PC-9 (cell line): ENCODE data around the gene MED13L. TPM values are rescaled to one million over a fixed set of nuclear protein-coding genes. Genes with fewer than 3 reads are reported as not detected.

Source experiments
- Bru-seq: library from RNA; stranded (reverse); fragments of 400-500 nt; gene quantifications from one replicate; lab custom pipeline; 2021; lab: Mats Ljungman, UMichigan
- BruChase-seq, 2 experiments: library from RNA; stranded (reverse); fragments of 400-500 nt; gene quantifications; one replicate each; lab custom pipeline; 2021; lab: Mats Ljungman, UMichigan
- BruUV-seq: library from RNA; stranded (reverse); fragments of 400-500 nt; replicated peaks from 2 replicates; lab custom pipeline; 2021; lab: Mats Ljungman, UMichigan
- CTCF ChIA-PET: fragments of 300-600 bp; sonication (Branson Sonifier 250); formaldehyde crosslinking; loops from one replicate; lab custom pipeline; 2022; ENCODE audit warnings: antibody characterized with exemption; lab: Charles Lee
- POLR2A ChIA-PET: fragments of 300-600 bp; sonication (Branson Sonifier 250); formaldehyde crosslinking; loops from one replicate; lab custom pipeline; 2022; ENCODE audit warnings: antibody characterized with exemption; ENCODE audit not compliant: unreplicated experiment; lab: Charles Lee
- DNase-seq, 2 experiments: peaks; one replicate each; pipeline versions ENCODE4 v3.0.0 to v3.0.0-alpha.2; 2015 to 2022; ENCODE audit warnings: mixed read lengths in 1 of 2
- H2AFZ ChIP-seq: fragments of 200-600 bp; sonication (generic); 2 replicates; pipeline ENCODE4 v1.8.1; 2017; ENCODE audit warnings: antibody characterized with exemption
- H3F3A ChIP-seq: fragments of 200-600 bp; sonication (generic); 2 replicates; pipeline ENCODE4 v1.8.1; 2017; ENCODE audit warnings: antibody characterized with exemption, mild to moderate bottlenecking, low read depth; ENCODE audit not compliant: insufficient read depth
- H3K27ac ChIP-seq: fragments of 200-600 bp; sonication (generic); 2 replicates; pipeline ENCODE4 v1.6.1; 2016; ENCODE audit warnings: mixed run types
- H3K27me3 ChIP-seq: fragments of 200-600 bp; sonication (generic); 2 replicates; pipeline ENCODE4 v1.6.1; 2016; ENCODE audit warnings: low read depth, mixed run types; ENCODE audit not compliant: insufficient read depth
- H3K36me3 ChIP-seq: fragments of 200-600 bp; sonication (generic); 2 replicates; pipeline ENCODE4 v1.6.1; 2016; ENCODE audit warnings: low read depth, mixed run types
- H3K4me1 ChIP-seq: fragments of 200-600 bp; sonication (generic); replicated peaks from 2 replicates; pipeline ENCODE4 v1.6.1; 2016; ENCODE audit warnings: mixed run types; ENCODE audit not compliant: insufficient read depth
- H3K4me2 ChIP-seq: fragments of 200-600 bp; sonication (generic); 2 replicates; pipeline ENCODE4 v1.6.1; 2017; ENCODE audit warnings: mixed run types
- H3K4me3 ChIP-seq: fragments of 200-600 bp; sonication (generic); 2 replicates; pipeline ENCODE4 v1.6.1; 2016; ENCODE audit warnings: mixed run types
- H3K79me2 ChIP-seq: fragments of 200-600 bp; sonication (generic); 2 replicates; pipeline ENCODE4 v1.6.1; 2017; ENCODE audit warnings: low read depth, mixed run types
- H3K9me2 ChIP-seq: fragments of 200-600 bp; sonication (generic); 2 replicates; pipeline ENCODE4 v1.8.1; 2017; ENCODE audit warnings: mild to moderate bottlenecking; ENCODE audit not compliant: insufficient read depth
- H3K9me3 ChIP-seq: fragments of 200-600 bp; sonication (generic); 2 replicates; pipeline ENCODE4 v1.8.1; 2016; ENCODE audit warnings: low read depth; ENCODE audit not compliant: insufficient read depth
- H4K20me1 ChIP-seq: fragments of 200-600 bp; sonication (generic); 2 replicates; pipeline ENCODE4 v1.8.1; 2017; ENCODE audit not compliant: insufficient read depth
- CTCF ChIP-seq: fragments of 200-600 bp; sonication (generic); conservative IDR thresholded peaks from 2 replicates; pipeline ENCODE4 v1.6.1; 2017; ENCODE audit warnings: mixed run types, antibody characterized with exemption, mild to moderate bottlenecking, moderate library complexity
- EZH2 ChIP-seq: fragments of 200-600 bp; sonication (generic); IDR thresholded peaks from 2 replicates; pipeline ENCODE4 v1.8.0; 2017; ENCODE audit warnings: antibody characterized with exemption, low read depth
- intact Hi-C: fragments of 100-400 bp; cut with micrococcal nuclease; formaldehyde crosslinking; loops from one replicate; pipeline ENCODE4 v1.10.0; 2022; ENCODE audit not compliant: unreplicated experiment
- long read RNA-seq: library from polyadenylated mRNA; stranded (forward); transcript quantifications from one replicate; pipeline ENCODE4 v2.0.0, GENCODE V29; 2022
- total RNA-seq: library from RNA; stranded (reverse); gene quantifications from 2 replicates; pipeline ENCODE4 v1.2.3, GENCODE V29; 2021

Gene MED13L
- total RNA-seq, result 89.5 and 101 TPM in 2 replicates
- Bru-seq, nascent RNA, result percentile 93 among the genes with signal in this experiment
- percentile 88 among the genes with signal in this experiment for BruChase-seq, experiment 1, labeled RNA remaining after a 2-hour chase
- BruChase-seq, experiment 2, labeled RNA remaining after a 6-hour chase, result percentile 82 among the genes with signal in this experiment
- long read RNA-seq, partial matches to known transcripts, result 2 of 8 reads
- long read RNA-seq, other reads (novel, unspliced or antisense), result 5 of 8 reads

- POLR2A ChIA-PET, result interaction anchor here (0.7 kb wide), 1 partner anchor 109 kb away, joined by 6 read pairs; no protein-coding TSS in a partner anchor
- CTCF ChIA-PET, result interaction anchor here (0.7 to 0.8 kb wide), 2 partner anchors 265 to 301 kb away, joined by 9 to 11 read pairs; no protein-coding TSS in a partner anchor
- H3K79me2 ChIP-seq, result peaks cover 43% of the 10 kb centered on the region
Measured at GRCh38 chr12:116277467-116278278, at the start of gene MED13L. MED13L (minus strand) TSS chr12:116277693; CDS start chr12:116277131, 562 bp downstream.

GRCh38 chr12:116325336-116325664 is 47.8 kb upstream of the MED13L start:
- POLR2A ChIA-PET, result no interaction called here
- H3K27me3 ChIP-seq, result no peaks in the 10 kb centered on the region
- TF ChIP-seq EZH2 (no peak), CTCF (no peak)
- H3K9me3 ChIP-seq, result no peaks in the 10 kb centered on the region
- no TSS peak for BruUV-seq
- H3F3A ChIP-seq, result no peaks in the 10 kb centered on the region
- peaks cover 7% of the 10 kb centered on the region; the same call in 1 of the 2 replicates for H3K4me1 ChIP-seq
- no peaks in the 10 kb centered on the region for H3K9me2 ChIP-seq
- no peaks in the 10 kb centered on the region for H3K79me2 ChIP-seq
- H3K4me3 ChIP-seq, result no peak overlapping the region
- H3K27ac ChIP-seq, result no peak overlapping the region
- H3K36me3 ChIP-seq, result no peaks in the 10 kb centered on the region
- CTCF ChIA-PET, result no interaction called here
- no peaks in the 10 kb centered on the region for H4K20me1 ChIP-seq
- no peak overlapping the region for H3K4me2 ChIP-seq
- intact Hi-C loops, result no loop called here
- DNase-seq, result no peak
- H2AFZ ChIP-seq, result no peak overlapping the region

More at GRCh38 chr12:116277467-116278278, at the start of gene MED13L:
- Histone ChIP-seq H4K20me1 (peaks cover 37% of the 10 kb centered on the region), H3F3A (peaks cover 3% of the 10 kb centered on the region; the same call in 1 of the 2 replicates), H3K9me3 (no peaks in the 10 kb centered on the region), H2AFZ (peak within 1 kb of the TSS; percentile 84), H3K9me2 (no peaks in the 10 kb centered on the region), H3K4me2 (peak within 1 kb of the TSS; percentile 96), H3K4me1 (peaks cover 38% of the 10 kb centered on the region), H3K4me3 (peak within 1 kb of the TSS; percentile 89), H3K36me3 (no peaks in the 10 kb centered on the region), H3K27me3 (no peaks in the 10 kb centered on the region), H3K27ac (peak within 1 kb of the TSS; percentile 59)
- no TSS peak for BruUV-seq
- peak; percentile 66 to 89 for DNase-seq
- TF ChIP-seq EZH2 (no peak), CTCF (no peak)
- intact Hi-C loops, result loop anchor here (1.0 to 2.0 kb wide), 6 partner anchors 150 to 321 kb away; no protein-coding TSS in a partner anchor

- no peak for DNase-seq
- TF ChIP-seq EZH2 (no peak), CTCF (no peak)
- Histone ChIP-seq H3K79me2 (no peaks in the 10 kb centered on the region), H3K9me2 (no peaks in the 10 kb centered on the region), H3K4me1 (peaks cover 7% of the 10 kb centered on the region; the same call in 1 of the 2 replicates), H3K36me3 (no peaks in the 10 kb centered on the region), H3F3A (no peaks in the 10 kb centered on the region), H4K20me1 (no peaks in the 10 kb centered on the region), H3K27ac (no peak overlapping the region), H3K27me3 (no peaks in the 10 kb centered on the region), H2AFZ (no peak overlapping the region), H3K4me3 (no peak overlapping the region), H3K9me3 (no peaks in the 10 kb centered on the region), H3K4me2 (no peak overlapping the region)
- intact Hi-C loops, result no loop called here
- ChIA-PET CTCF (no interaction called here), POLR2A (no interaction called here)
- BruUV-seq, result no TSS peak
Measured at GRCh38 chr12:116324654-116325335, 47.3 kb upstream of the MED13L start.
